Measurements from ENCODE around the gene BACE1-AS.

BACE1-AS gene

GRCh38 chr11:117327567-117328374 lies 36.6 kb downstream of the BACE1-AS start, which contains the start of gene CEP164:
CEP164 (plus strand) TSS chr11:117327854; CDS start chr11:117338587, 10,733 bp downstream.
- DNase-seq (ENCODE audit: low read depth): peak; percentile 86

GRCh38 chr11:117328375-117329010 lies 37.3 kb downstream of the BACE1-AS start:
- DNase-seq (ENCODE audit: low read depth): no peak

GRCh38 chr11:117332843-117333242 lies 41.7 kb downstream of the BACE1-AS start:
- no peak for DNase-seq (ENCODE audit: low read depth)

GRCh38 chr11:117333917-117334316 lies 42.8 kb downstream of the BACE1-AS start:
- DNase-seq (ENCODE audit: low read depth): no peak

GRCh38 chr11:117334896-117335295 lies 43.8 kb downstream of the BACE1-AS start:
- DNase-seq (ENCODE audit: low read depth): no peak

- DNase-seq (ENCODE audit: low read depth): no peak
These were observed 44.3 kb downstream of the BACE1-AS start for GRCh38 chr11:117335399-117335798.

GRCh38 chr11:117337076-117337475 lies 45.9 kb downstream of the BACE1-AS start:
- DNase-seq (ENCODE audit: low read depth): no peak

Data from stimulated activated CD8-positive, alpha-beta memory T cell treated with anti-CD3 and anti-CD28 coated beads, Interleukin-7, amount 100 ng/mL, for 24 hours (primary cell).